ENCODE results near the gene NTMT1. TPM values are rescaled to one million over a fixed set of nuclear protein-coding genes. Genes with fewer than 3 reads are reported as not detected.
A peak's percentile ranks its signal among the peaks of the same experiment; 100 is the strongest.

The NTMT1 gene
- total RNA-seq, 2 donors from 2014 or later: 39.6 to 49.1 TPM

DNA sequence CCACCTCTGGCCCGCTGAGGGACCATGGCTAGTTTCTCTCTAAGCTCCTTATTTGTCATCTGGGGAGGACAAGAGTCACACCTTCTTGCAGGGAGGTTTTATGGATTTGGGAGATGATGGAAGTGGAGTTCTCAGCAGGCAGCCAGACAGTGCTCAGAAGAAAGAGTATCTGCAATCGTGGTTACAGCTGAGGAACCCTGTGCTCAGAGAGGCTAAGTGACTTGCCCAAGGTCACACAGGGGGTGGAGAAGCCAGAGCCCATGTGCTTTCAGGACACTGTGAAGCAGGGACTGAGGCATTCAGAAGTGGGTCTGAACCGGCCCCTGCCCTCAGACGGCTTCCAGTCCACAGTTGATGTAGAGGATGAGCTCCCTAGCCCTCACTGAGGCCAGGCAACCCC, 50.3 kb downstream of the NTMT1 start:
- Mint-ChIP-seq H3K4me1 (no peaks in the 10 kb centered on the region), H3K27me3 (ENCODE audit: insufficient read depth) (peaks cover 4% of the 10 kb centered on the region), H3K27ac (no peak overlapping the region), H3K9me3 (no peaks in the 10 kb centered on the region), H3K36me3 (ENCODE audit: low read depth) (no peaks in the 10 kb centered on the region), H3K4me3 (no peak overlapping the region)
- Histone ChIP-seq H3K27ac (ENCODE audit: low read depth, low read length) (no peak overlapping the region), H3K36me3 (ENCODE audit: control insufficient read depth, insufficient read depth, low read length) (no peaks in the 10 kb centered on the region), H3K4me3 (ENCODE audit: low read length) (no peak overlapping the region), H3K27me3 (ENCODE audit: control insufficient read depth, insufficient read depth, low read length, poor library complexity, severe bottlenecking) (no peaks in the 10 kb centered on the region), H3K4me1 (ENCODE audit: control insufficient read depth, insufficient read depth, low read length) (no peaks in the 10 kb centered on the region), H3K9me3 (ENCODE audit: control insufficient read depth, low read length) (no peaks in the 10 kb centered on the region), H3K9ac (ENCODE audit: extremely low read depth, low read length, poor library complexity, severe bottlenecking) (no peak overlapping the region)
- TF ChIP-seq, protein P1, sequence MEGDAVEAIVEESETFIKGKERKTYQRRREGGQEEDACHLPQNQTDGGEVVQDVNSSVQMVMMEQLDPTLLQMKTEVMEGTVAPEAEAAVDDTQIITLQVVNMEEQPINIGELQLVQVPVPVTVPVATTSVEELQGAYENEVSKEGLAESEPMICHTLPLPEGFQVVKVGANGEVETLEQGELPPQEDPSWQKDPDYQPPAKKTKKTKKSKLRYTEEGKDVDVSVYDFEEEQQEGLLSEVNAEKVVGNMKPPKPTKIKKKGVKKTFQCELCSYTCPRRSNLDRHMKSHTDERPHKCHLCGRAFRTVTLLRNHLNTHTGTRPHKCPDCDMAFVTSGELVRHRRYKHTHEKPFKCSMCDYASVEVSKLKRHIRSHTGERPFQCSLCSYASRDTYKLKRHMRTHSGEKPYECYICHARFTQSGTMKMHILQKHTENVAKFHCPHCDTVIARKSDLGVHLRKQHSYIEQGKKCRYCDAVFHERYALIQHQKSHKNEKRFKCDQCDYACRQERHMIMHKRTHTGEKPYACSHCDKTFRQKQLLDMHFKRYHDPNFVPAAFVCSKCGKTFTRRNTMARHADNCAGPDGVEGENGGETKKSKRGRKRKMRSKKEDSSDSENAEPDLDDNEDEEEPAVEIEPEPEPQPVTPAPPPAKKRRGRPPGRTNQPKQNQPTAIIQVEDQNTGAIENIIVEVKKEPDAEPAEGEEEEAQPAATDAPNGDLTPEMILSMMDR (conservative IDR thresholded peaks at IDR 0.05): no peak
- WGBS, 2 experiments (ENCODE audit: insufficient coverage in 1 of 2, insufficient read length in 1 of 2): 90 to 96% methylated on average over 4 of the region's 4 CpGs
- DNase-seq: no peak

- Histone ChIP-seq H3K36me3 (ENCODE audit: control insufficient read depth, insufficient read depth, low read length) (no peaks in the 10 kb centered on the region), H3K4me3 (ENCODE audit: low read length) (no peak overlapping the region), H3K9me3 (ENCODE audit: control insufficient read depth, low read length) (no peaks in the 10 kb centered on the region), H3K9ac (ENCODE audit: extremely low read depth, low read length, poor library complexity, severe bottlenecking) (no peak overlapping the region), H3K27ac (ENCODE audit: low read depth, low read length) (peak overlapping the region; percentile 29), H3K4me1 (ENCODE audit: control insufficient read depth, insufficient read depth, low read length) (no peaks in the 10 kb centered on the region), H3K27me3 (ENCODE audit: control insufficient read depth, insufficient read depth, low read length, poor library complexity, severe bottlenecking) (no peaks in the 10 kb centered on the region)
- peak; percentile 58 for DNase-seq
- WGBS, 2 experiments (ENCODE audit: insufficient coverage in 1 of 2, insufficient read length in 1 of 2): 87 to 90% methylated on average over 12 of the region's 12 CpGs
- peaks cover 4% of the 10 kb centered on the region for H3K27me3 Mint-ChIP-seq (ENCODE audit: insufficient read depth)
- no peak overlapping the region for H3K4me3 Mint-ChIP-seq
- TF ChIP-seq, protein P1 (conservative IDR thresholded peaks at IDR 0.05): peak; percentile 11
- no peaks in the 10 kb centered on the region for H3K36me3 Mint-ChIP-seq (ENCODE audit: low read depth)
- H3K9me3 Mint-ChIP-seq: no peaks in the 10 kb centered on the region
- H3K4me1 Mint-ChIP-seq: no peaks in the 10 kb centered on the region
- H3K27ac Mint-ChIP-seq: no peak overlapping the region
Measured at GRCh38 chr9:129676975-129677374, 51.0 kb downstream of the NTMT1 start.

- H3K27ac ChIP-seq (ENCODE audit: low read depth, low read length): peak overlapping the region; percentile 29
- H3K9me3 ChIP-seq (ENCODE audit: control insufficient read depth, low read length): no peaks in the 10 kb centered on the region
- H3K9ac ChIP-seq (ENCODE audit: extremely low read depth, low read length, poor library complexity, severe bottlenecking): no peak overlapping the region
- peaks cover 4% of the 10 kb centered on the region for H3K27me3 Mint-ChIP-seq (ENCODE audit: insufficient read depth)
- no peaks in the 10 kb centered on the region for H3K9me3 Mint-ChIP-seq
- H3K4me3 Mint-ChIP-seq: no peak overlapping the region
- 40 to 75% methylated on average over 2 to 8 of the region's 9 CpGs for WGBS, 2 experiments (ENCODE audit: insufficient coverage in 1 of 2, insufficient read length in 1 of 2)
- TF ChIP-seq, protein P1 (conservative IDR thresholded peaks at IDR 0.05): no peak
- no peaks in the 10 kb centered on the region for H3K27me3 ChIP-seq (ENCODE audit: control insufficient read depth, insufficient read depth, low read length, poor library complexity, severe bottlenecking)
- no peak overlapping the region for H3K27ac Mint-ChIP-seq
- no peaks in the 10 kb centered on the region for H3K4me1 ChIP-seq (ENCODE audit: control insufficient read depth, insufficient read depth, low read length)
- peak; percentile 54 for DNase-seq
- H3K4me1 Mint-ChIP-seq: no peaks in the 10 kb centered on the region
- no peaks in the 10 kb centered on the region for H3K36me3 Mint-ChIP-seq (ENCODE audit: low read depth)
- H3K4me3 ChIP-seq (ENCODE audit: low read length): no peak overlapping the region
- no peaks in the 10 kb centered on the region for H3K36me3 ChIP-seq (ENCODE audit: control insufficient read depth, insufficient read depth, low read length)
Measured at GRCh38 chr9:129677456-129677855, 51.5 kb downstream of the NTMT1 start.
